SK-N-SH (cell line): Measurements from ENCODE around the gene NRDC. TPM values are rescaled to one million over a fixed set of nuclear protein-coding genes. Genes with fewer than 3 reads are reported as not detected.

Experiments
- CTCF ChIA-PET: fragments of 300-600, 350-600 bp; formaldehyde crosslinking; extraction: SDS; loops from one replicate; lab custom pipeline; 2021; lab: Yijun Ruan, JAX
- POLR2A ChIA-PET: fragments of 350-600 bp; sonication (Branson Sonifier 250); formaldehyde crosslinking; extraction: SDS; loops from one replicate; lab custom pipeline; 2020; ENCODE audit warnings: antibody characterized with exemption, inconsistent platforms; lab: Yijun Ruan, JAX
- DNase-seq: peaks from one replicate; pipeline ENCODE4 v3.0.0; 2012
- H2AFZ ChIP-seq: fragments of 200-600 bp; sonication (generic); 2 replicates; pipeline ENCODE4 v1.8.1; 2016; ENCODE audit warnings: antibody characterized with exemption, mild to moderate bottlenecking, low read depth
- H3F3A ChIP-seq: fragments of 200-600 bp; sonication (generic); replicated peaks from 2 replicates; pipeline ENCODE3; 2016; ENCODE audit warnings: antibody characterized with exemption, mild to moderate bottlenecking; ENCODE audit not compliant: insufficient read depth
- H3K27ac ChIP-seq, 2 experiments: fragments of 200-500 bp in 1 of 2; fragments of 200-600 bp in 1 of 2; sonication (Bioruptor generic) in 1 of 2; sonication (generic), shearing (Covaris generic) in 1 of 2; 2 replicates each; pipeline versions ENCODE4 v1.5.1 to v1.6.1; 2014 to 2016; ENCODE audit warnings: low read depth in 2 of 2, inconsistent platforms in 1 of 2, low read length in 1 of 2, mild to moderate bottlenecking in 1 of 2, mixed read lengths in 1 of 2
- H3K27me3 ChIP-seq: fragments of 200-600 bp; sonication (generic), shearing (Covaris generic); 2 replicates; pipeline ENCODE4 v1.6.1; 2016; ENCODE audit warnings: mixed run types; ENCODE audit not compliant: insufficient read depth
- H3K36me3 ChIP-seq, 2 experiments: fragments of 200-500 bp in 1 of 2; fragments of 200-600 bp in 1 of 2; sonication (Bioruptor generic) in 1 of 2; sonication (generic) in 1 of 2; replicated peaks in 1 of 2; 2 replicates each; pipeline versions ENCODE3 to v1.5.1; 2014 to 2016; ENCODE audit warnings: low read length in 1 of 2, mild to moderate bottlenecking in 1 of 2; ENCODE audit not compliant: insufficient read depth in 2 of 2, control insufficient read depth in 1 of 2
- H3K4me1 ChIP-seq, 2 experiments: fragments of 200-500 bp in 1 of 2; fragments of 200-600 bp in 1 of 2; sonication (Bioruptor generic) in 1 of 2; sonication (generic), shearing (Covaris generic) in 1 of 2; 2 replicates each; pipeline versions ENCODE4 v1.5.1 to v1.6.1; 2014 to 2016; ENCODE audit warnings: low read depth in 1 of 2, low read length in 1 of 2, mixed run types in 1 of 2; ENCODE audit not compliant: insufficient read depth in 2 of 2, control insufficient read depth in 1 of 2
- H3K4me2 ChIP-seq: fragments of 200-600 bp; sonication (generic), shearing (Covaris generic); 2 replicates; pipeline ENCODE4 v1.6.1; 2017; ENCODE audit warnings: mixed run types
- H3K4me3 ChIP-seq, 2 experiments: fragments of 200-500 bp in 1 of 2; fragments of 200-600 bp in 1 of 2; sonication (Bioruptor generic) in 1 of 2; sonication (generic), shearing (Covaris generic) in 1 of 2; 2 replicates each; pipeline versions ENCODE4 v1.5.1 to v1.8.1; 2014 to 2016; ENCODE audit warnings: low read depth in 2 of 2, inconsistent platforms in 1 of 2, low read length in 1 of 2, mild to moderate bottlenecking in 1 of 2, mixed read lengths in 1 of 2, moderate library complexity in 1 of 2
- H3K79me2 ChIP-seq: fragments of 200-600 bp; sonication (generic); 2 replicates; pipeline ENCODE4 v1.8.1; 2017; ENCODE audit warnings: mild to moderate bottlenecking; ENCODE audit not compliant: insufficient read depth
- H3K9ac ChIP-seq: fragments of 200-600 bp; sonication (generic); 2 replicates; pipeline ENCODE4 v1.6.1; 2017; ENCODE audit warnings: mixed run types
- H3K9me2 ChIP-seq: fragments of 200-600 bp; sonication (generic); 2 replicates; pipeline ENCODE4 v1.6.1; 2017; ENCODE audit warnings: mixed run types
- H3K9me3 ChIP-seq: fragments of 200-600 bp; sonication (generic); 2 replicates; pipeline ENCODE4 v1.6.1; 2017; ENCODE audit warnings: mixed run types, mild to moderate bottlenecking, moderate library complexity
- H4K20me1 ChIP-seq: fragments of 200-600 bp; sonication (generic); 2 replicates; pipeline ENCODE4 v1.6.1; 2017; ENCODE audit warnings: mild to moderate bottlenecking, mixed run types; ENCODE audit not compliant: insufficient read depth
- CHD2 ChIP-seq: fragments of 150-350 bp; IDR thresholded peaks from 2 replicates; pipeline ENCODE4 v1.6.1; 2018; ENCODE audit warnings: low read length; ENCODE audit not compliant: partially characterized antibody
- ELF1 ChIP-seq: IDR thresholded peaks from 2 replicates; pipeline ENCODE4 v1.4.0; 2012
- EP300 ChIP-seq, 2 experiments: IDR thresholded peaks; 2 replicates each; pipeline versions ENCODE4 v1.4.0 to v1.6.1; 2012; ENCODE audit warnings: borderline replicate concordance in 1 of 2, low read depth in 1 of 2, low read length in 1 of 2
- EZH2phosphoT487 ChIP-seq: fragments of 200-600 bp; sonication (generic); IDR thresholded peaks from 2 replicates; pipeline ENCODE4 v1.6.1; 2017; ENCODE audit warnings: low read depth, mixed run types, mild to moderate bottlenecking, antibody characterized with exemption, moderate library complexity, borderline replicate concordance
- GABPA ChIP-seq: IDR thresholded peaks from 2 replicates; pipeline ENCODE4 v1.4.0; 2012; ENCODE audit warnings: low read depth, mild to moderate bottlenecking
- GATA2 ChIP-seq: sonication (generic); formaldehyde crosslinking; IDR thresholded peaks from 2 replicates; pipeline ENCODE4 v1.5.0; 2020; ENCODE audit warnings: mild to moderate bottlenecking, missing genetic modification reagents
- JUND ChIP-seq: IDR thresholded peaks from 2 replicates; pipeline ENCODE4 v1.4.0; 2012
- MEF2A ChIP-seq: IDR thresholded peaks from 2 replicates; pipeline ENCODE4 v1.4.0; 2012; ENCODE audit warnings: low read depth, borderline replicate concordance
- MXI1 ChIP-seq: IDR thresholded peaks from 2 replicates; pipeline ENCODE4 v1.6.1; 2012; ENCODE audit warnings: mild to moderate bottlenecking, low read depth, low read length, improper control_type of control experiment
- POLR2AphosphoS5 ChIP-seq: IDR thresholded peaks from 2 replicates; pipeline ENCODE4 v1.6.1; 2012; ENCODE audit warnings: low read depth, low read length
- RAD21 ChIP-seq: IDR thresholded peaks from 2 replicates; pipeline ENCODE4 v1.6.1; 2012; ENCODE audit warnings: mild to moderate bottlenecking, low read length
- RXRA ChIP-seq: IDR thresholded peaks from 2 replicates; pipeline ENCODE4 v1.4.0; 2012; ENCODE audit warnings: low read depth, mild to moderate bottlenecking, borderline replicate concordance
- SIN3A ChIP-seq: IDR thresholded peaks from 2 replicates; pipeline ENCODE4 v1.6.1; 2012; ENCODE audit warnings: low read depth, mild to moderate bottlenecking, low read length, moderate library complexity, borderline replicate concordance
- TCF12 ChIP-seq: IDR thresholded peaks from 2 replicates; pipeline ENCODE4 v1.4.0; 2012
- TEAD4 ChIP-seq: IDR thresholded peaks from 2 replicates; pipeline ENCODE4 v1.4.0; 2012; ENCODE audit warnings: mild to moderate bottlenecking, borderline replicate concordance; ENCODE audit not compliant: insufficient read depth
- WGBS: methylation state at CpG from one replicate; pipeline ENCODE4 v1.1.6; 2017; ENCODE audit warnings: low lambda C conversion rate; 5-methylcytosine and 5-hydroxymethylcytosine counted together
- polyA plus RNA-seq, 3 experiments: library from polyadenylated mRNA; depleted of rRNA; stranded (reverse); fragments of >200 nt; gene quantifications; 2 replicates each; pipeline ENCODE4 v1.2.3, GENCODE V29; 2012
- TF ChIP-seq, protein P1 (sequence below): fragments of 150-350 bp; IDR thresholded peaks from 2 replicates; pipeline ENCODE4 v1.6.1; 2016; ENCODE audit warnings: mild to moderate bottlenecking, low read depth, low read length

The NRDC gene
- polyA plus RNA-seq, 1 of the 3 experiments (the other 2 are of a cell fraction) = 84.8 TPM

DNA sequence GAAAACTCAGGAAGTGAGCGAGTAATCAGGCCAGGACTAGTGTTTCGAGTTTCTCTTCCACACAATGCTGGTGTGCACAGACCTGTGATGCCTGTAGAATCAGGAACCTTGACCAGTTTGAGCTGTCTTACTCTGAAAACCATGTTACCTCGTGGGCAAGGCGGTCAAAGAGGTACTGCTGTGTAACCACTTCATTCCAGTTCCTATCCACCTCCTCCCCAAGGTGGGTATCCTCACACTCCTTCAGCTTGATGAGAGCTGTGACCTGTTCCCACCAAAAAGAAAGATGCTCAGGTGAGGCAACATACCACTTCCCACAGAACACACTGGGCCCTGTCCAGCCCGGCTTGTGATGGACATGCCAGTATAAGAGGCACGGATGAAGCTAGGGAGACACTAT, 88.1 kb downstream of the NRDC start:
- no peaks in the 10 kb centered on the region for H3K9me3 ChIP-seq
- no peak overlapping the region for H2AFZ ChIP-seq
- H3K9me2 ChIP-seq = no peaks in the 10 kb centered on the region
- H3K4me3 ChIP-seq = no peak overlapping the region
- no peaks in the 10 kb centered on the region for H4K20me1 ChIP-seq
- WGBS = 100% methylated on average over 5 of the region's 6 CpGs
- no peaks in the 10 kb centered on the region for H3K79me2 ChIP-seq
- CTCF ChIA-PET = interaction anchor here (1.1 kb wide), 1 partner anchor 10 kb away, joined by 3 read pairs; no protein-coding TSS in a partner anchor
- no peak overlapping the region for H3K9ac ChIP-seq
- H3K36me3 ChIP-seq = peaks cover 79 to 100% of the 10 kb centered on the region in 2 experiments
- TF ChIP-seq POLR2AphosphoS5 = no peak
- no peak for TF ChIP-seq EP300 (IDR thresholded peaks at IDR 0.05; ENCODE audit: borderline replicate concordance in 1 of 2, low read depth in 1 of 2, low read length in 1 of 2)
- TF ChIP-seq MEF2A = no peak
- no peak for TF ChIP-seq RAD21
- no peak for TF ChIP-seq CHD2
- no peak for TF ChIP-seq TCF12
- TF ChIP-seq GABPA = no peak
- TF ChIP-seq EZH2phosphoT487 = no peak
- no peak for TF ChIP-seq SIN3A
- TF ChIP-seq JUND = no peak
- no peak for TF ChIP-seq TEAD4
- no peak for TF ChIP-seq ELF1
- TF ChIP-seq MXI1 = no peak
- no peak for TF ChIP-seq RXRA
- TF ChIP-seq, all 33 proteins: peak for 0
- no peaks in the 10 kb centered on the region for H3K27me3 ChIP-seq
- POLR2A ChIA-PET = interaction anchor here (0.7 kb wide), 1 partner anchor 13 kb away, joined by 3 read pairs; no protein-coding TSS in a partner anchor
- no peak overlapping the region; a peak in 1 of 4 replicates for H3K27ac ChIP-seq
- no peaks in the 10 kb centered on the region for H3K4me1 ChIP-seq
- DNase-seq = no peak
- peaks cover 35% of the 10 kb centered on the region for H3F3A ChIP-seq
- H3K4me2 ChIP-seq = no peak overlapping the region

DNA sequence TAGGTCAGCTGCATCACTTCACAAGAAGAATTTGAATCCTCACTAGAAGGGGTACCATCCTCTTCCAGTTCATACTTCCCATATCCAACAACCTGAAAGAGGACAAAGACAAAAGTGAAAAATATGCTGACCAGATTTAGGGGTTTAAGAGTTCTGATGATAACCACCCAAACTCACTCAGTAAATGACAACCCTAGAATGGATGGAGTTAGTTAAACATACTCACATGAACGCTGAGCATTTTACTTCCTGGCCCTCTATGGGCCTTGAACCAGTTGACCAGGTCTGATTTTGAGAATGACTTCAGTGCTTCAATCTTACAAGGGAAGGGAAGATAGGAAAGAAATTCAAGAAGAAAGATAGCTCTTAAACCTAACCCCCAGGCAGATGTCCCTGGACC, 89.2 kb downstream of the NRDC start:
- Histone ChIP-seq H3K9me2 (no peaks in the 10 kb centered on the region), H3K9ac (no peak overlapping the region), H3K4me3 (no peak overlapping the region), H3K27ac (no peak overlapping the region), H3K36me3 (peaks cover 80 to 99% of the 10 kb centered on the region in 2 experiments), H3K4me2 (no peak overlapping the region), H3K79me2 (no peaks in the 10 kb centered on the region), H4K20me1 (no peaks in the 10 kb centered on the region), H3K4me1 (no peaks in the 10 kb centered on the region), H3F3A (peaks cover 35% of the 10 kb centered on the region), H3K27me3 (no peaks in the 10 kb centered on the region), H3K9me3 (no peaks in the 10 kb centered on the region), H2AFZ (no peak overlapping the region)
- ChIA-PET POLR2A (no interaction called here), CTCF (interaction anchor here (1.1 kb wide), 1 partner anchor 11 kb away, joined by 3 read pairs; no protein-coding TSS in a partner anchor)
- 100% methylated on average over 1 of the region's 1 CpG for WGBS
- DNase-seq = no peak
- no peak for TF ChIP-seq TCF12
- TF ChIP-seq GATA2 = no peak
- TF ChIP-seq, protein P1, sequence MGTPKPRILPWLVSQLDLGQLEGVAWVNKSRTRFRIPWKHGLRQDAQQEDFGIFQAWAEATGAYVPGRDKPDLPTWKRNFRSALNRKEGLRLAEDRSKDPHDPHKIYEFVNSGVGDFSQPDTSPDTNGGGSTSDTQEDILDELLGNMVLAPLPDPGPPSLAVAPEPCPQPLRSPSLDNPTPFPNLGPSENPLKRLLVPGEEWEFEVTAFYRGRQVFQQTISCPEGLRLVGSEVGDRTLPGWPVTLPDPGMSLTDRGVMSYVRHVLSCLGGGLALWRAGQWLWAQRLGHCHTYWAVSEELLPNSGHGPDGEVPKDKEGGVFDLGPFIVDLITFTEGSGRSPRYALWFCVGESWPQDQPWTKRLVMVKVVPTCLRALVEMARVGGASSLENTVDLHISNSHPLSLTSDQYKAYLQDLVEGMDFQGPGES = no peak
- no peak for TF ChIP-seq ELF1
- TF ChIP-seq JUND = no peak
